Measurements from ENCODE around the gene IRAK3.
"Not testable (repeated sequence)": the region's sequence is repeated elsewhere in the genome, so short reads cannot be mapped to it uniquely, and the experiment has no call there.

The IRAK3 gene

GRCh38 chr12:66162701-66163100 lies 26.3 kb upstream of the IRAK3 start:
- Mint-ChIP-seq H3K27ac (no peak overlapping the region), H3K4me1 (peaks cover 45% of the 10 kb centered on the region), H3K9me3 (peaks cover 21% of the 10 kb centered on the region), H3K27me3 (no peaks in the 10 kb centered on the region), H3K36me3 (peaks cover 69% of the 10 kb centered on the region), H3K4me3 (no peak overlapping the region)
- no peak for DNase-seq
- CTCF ChIA-PET, result no interaction called here

- Mint-ChIP-seq H3K27ac (peak overlapping the region; percentile 16), H3K9me3 (peaks cover 21% of the 10 kb centered on the region), H3K4me3 (no peak overlapping the region), H3K27me3 (no peaks in the 10 kb centered on the region), H3K36me3 (peaks cover 72% of the 10 kb centered on the region), H3K4me1 (peaks cover 51% of the 10 kb centered on the region)
- no peak for DNase-seq
- CTCF ChIA-PET, result no interaction called here
Measured at GRCh38 chr12:66163289-66163688, 25.7 kb upstream of the IRAK3 start.

GRCh38 chr12:66164349-66164821 lies 24.6 kb upstream of the IRAK3 start:
- H3K36me3 Mint-ChIP-seq, result peaks cover 75% of the 10 kb centered on the region
- no peak overlapping the region for H3K4me3 Mint-ChIP-seq

GRCh38 chr12:66165141-66165540 lies 23.9 kb upstream of the IRAK3 start:
- Mint-ChIP-seq H3K36me3 (peaks cover 67% of the 10 kb centered on the region), H3K27me3 (no peaks in the 10 kb centered on the region), H3K27ac (no peak overlapping the region), H3K9me3 (peaks cover 21% of the 10 kb centered on the region), H3K4me3 (no peak overlapping the region), H3K4me1 (peaks cover 56% of the 10 kb centered on the region)
- CTCF ChIA-PET, result no interaction called here
- DNase-seq, result no peak

More at GRCh38 chr12:66164349-66164821, 24.6 kb upstream of the IRAK3 start:
- CTCF ChIA-PET, result no interaction called here
- Mint-ChIP-seq H3K27me3 (no peaks in the 10 kb centered on the region), H3K4me1 (peaks cover 58% of the 10 kb centered on the region), H3K9me3 (peaks cover 21% of the 10 kb centered on the region), H3K27ac (no peak overlapping the region)
- no peak for DNase-seq

- Mint-ChIP-seq H3K27ac (no peak overlapping the region), H3K4me1 (peaks cover 64% of the 10 kb centered on the region), H3K4me3 (no peak overlapping the region), H3K27me3 (no peaks in the 10 kb centered on the region), H3K9me3 (peaks cover 21% of the 10 kb centered on the region), H3K36me3 (peaks cover 57% of the 10 kb centered on the region)
- no peak for DNase-seq
- CTCF ChIA-PET, result no interaction called here
Measured at GRCh38 chr12:66166561-66166960, 22.5 kb upstream of the IRAK3 start.

GRCh38 chr12:66168410-66168809 lies 20.6 kb upstream of the IRAK3 start:
- peaks cover 56% of the 10 kb centered on the region for H3K4me1 Mint-ChIP-seq
- DNase-seq, result no peak
- H3K9me3 Mint-ChIP-seq, result peaks cover 17% of the 10 kb centered on the region
- H3K27me3 Mint-ChIP-seq, result no peaks in the 10 kb centered on the region
- peak overlapping the region; percentile 98 for H3K27ac Mint-ChIP-seq
- H3K4me3 Mint-ChIP-seq, result peak overlapping the region; percentile 84
- peaks cover 50% of the 10 kb centered on the region for H3K36me3 Mint-ChIP-seq
- CTCF ChIA-PET, result interaction anchor here (0.5 to 2.4 kb wide), 7 partner anchors 9 to 174 kb away, joined by 3 to 12 read pairs (median 3); no protein-coding TSS in a partner anchor

GRCh38 chr12:66169221-66170170 lies 19.5 kb upstream of the IRAK3 start, which contains the start of gene TMBIM4:
Gene TMBIM4, minus strand, starts transcription at chr12:66169996. Its CDS starts 45 bp downstream, at chr12:66169951.
- peaks cover 41% of the 10 kb centered on the region for H3K36me3 Mint-ChIP-seq
- peak within 1 kb of the TSS; percentile 98 for H3K27ac Mint-ChIP-seq
- H3K27me3 Mint-ChIP-seq, result no peaks in the 10 kb centered on the region
- peaks cover 12% of the 10 kb centered on the region for H3K9me3 Mint-ChIP-seq
- peak; percentile 90 for DNase-seq
- CTCF ChIA-PET, result interaction anchor here (0.5 to 2.4 kb wide), 9 partner anchors 10 to 172 kb away, joined by 3 to 12 read pairs (median 4); no protein-coding TSS in a partner anchor
- H3K4me3 Mint-ChIP-seq, result peak within 1 kb of the TSS; percentile 84
- peaks cover 47% of the 10 kb centered on the region for H3K4me1 Mint-ChIP-seq

- peaks cover 40% of the 10 kb centered on the region for H3K4me1 Mint-ChIP-seq
Measured at GRCh38 chr12:66170606-66171005, 18.4 kb upstream of the IRAK3 start.

GRCh38 chr12:66174391-66175325 lies 14.4 kb upstream of the IRAK3 start:
- not testable (repeated sequence) for H3K27me3 Mint-ChIP-seq, H3K27ac Mint-ChIP-seq, DNase-seq, H3K4me3 Mint-ChIP-seq, H3K9me3 Mint-ChIP-seq, H3K36me3 Mint-ChIP-seq
- CTCF ChIA-PET, result interaction anchor here (0.9 to 1.8 kb wide), 2 partner anchors 25 to 234 kb away, joined by 3 to 4 read pairs; no protein-coding TSS in a partner anchor
- peaks cover 11% of the 10 kb centered on the region for H3K4me1 Mint-ChIP-seq

More at GRCh38 chr12:66170606-66171005, 18.4 kb upstream of the IRAK3 start:
- CTCF ChIA-PET, result interaction anchor here (1.6 kb wide), 1 partner anchor 39 kb away, joined by 6 read pairs; no protein-coding TSS in a partner anchor
- peaks cover 5% of the 10 kb centered on the region for H3K9me3 Mint-ChIP-seq
- H3K36me3 Mint-ChIP-seq, result peaks cover 30% of the 10 kb centered on the region
- peak overlapping the region; percentile 84 for H3K4me3 Mint-ChIP-seq
- DNase-seq, result no peak
- no peaks in the 10 kb centered on the region for H3K27me3 Mint-ChIP-seq
- H3K27ac Mint-ChIP-seq, result peak overlapping the region; percentile 98

- Mint-ChIP-seq H3K27ac (no peak overlapping the region), H3K9me3 (no peaks in the 10 kb centered on the region), H3K36me3 (no peaks in the 10 kb centered on the region), H3K4me3 (no peak overlapping the region), H3K27me3 (peaks cover 10% of the 10 kb centered on the region), H3K4me1 (no peaks in the 10 kb centered on the region)
- CTCF ChIA-PET, result interaction anchor here (0.7 to 1.8 kb wide), 5 partner anchors 14 to 697 kb away, joined by 3 to 4 read pairs (median 3); no protein-coding TSS in a partner anchor
- DNase-seq, result no peak
Measured at GRCh38 chr12:66176105-66176900, 12.7 kb upstream of the IRAK3 start.

GRCh38 chr12:66182956-66183355 lies 6.1 kb upstream of the IRAK3 start:
- peaks cover 30% of the 10 kb centered on the region for H3K27me3 Mint-ChIP-seq
- no peak overlapping the region for H3K4me3 Mint-ChIP-seq
- no peak overlapping the region for H3K27ac Mint-ChIP-seq
- DNase-seq, result no peak
- peaks cover 6% of the 10 kb centered on the region for H3K9me3 Mint-ChIP-seq
- no peaks in the 10 kb centered on the region for H3K36me3 Mint-ChIP-seq
- CTCF ChIA-PET, result no interaction called here
- H3K4me1 Mint-ChIP-seq, result peaks cover 7% of the 10 kb centered on the region

- CTCF ChIA-PET, result not testable (repeated sequence)
- H3K27me3 Mint-ChIP-seq, result peaks cover 44% of the 10 kb centered on the region
Measured at GRCh38 chr12:66184822-66185221, 4.2 kb upstream of the IRAK3 start.

GRCh38 chr12:66187036-66187435 lies 2.0 kb upstream of the IRAK3 start:
- no peak for DNase-seq
- peaks cover 21% of the 10 kb centered on the region for H3K4me1 Mint-ChIP-seq
- H3K36me3 Mint-ChIP-seq, result no peaks in the 10 kb centered on the region
- peak overlapping the region; percentile 15 for H3K27ac Mint-ChIP-seq
- peaks cover 62% of the 10 kb centered on the region for H3K27me3 Mint-ChIP-seq
- H3K9me3 Mint-ChIP-seq, result peaks cover 6% of the 10 kb centered on the region
- H3K4me3 Mint-ChIP-seq, result no peak overlapping the region
- CTCF ChIA-PET, result no interaction called here

More at GRCh38 chr12:66184822-66185221, 4.2 kb upstream of the IRAK3 start:
- H3K27ac Mint-ChIP-seq, DNase-seq, H3K4me3 Mint-ChIP-seq, H3K9me3 Mint-ChIP-seq, H3K36me3 Mint-ChIP-seq: not testable (repeated sequence)
- peaks cover 18% of the 10 kb centered on the region for H3K4me1 Mint-ChIP-seq

Measured in activated naive CD4-positive, alpha-beta T cell treated with anti-CD3 and anti-CD28 coated beads, Interleukin-2, amount 10 ng/mL, durations not matched to agents 7 days and 5 days (primary cell).